Chondrocyte (in vitro differentiated cells): ENCODE data around the gene NFIA. TPM values are rescaled to one million over a fixed set of nuclear protein-coding genes. Genes with fewer than 3 reads are reported as not detected.

Source experiments
- DNase-seq: peaks from one replicate; pipeline ENCODE4 v3.0.0; 2021; ENCODE audit warnings: mixed read lengths, low spot score
- H3K27ac Mint-ChIP-seq: one replicate; pipeline ENCODE4 v1.8.0; 2021; ENCODE audit warnings: mild to moderate bottlenecking, moderate library complexity, mixed read lengths; ENCODE audit not compliant: unreplicated experiment
- H3K27me3 Mint-ChIP-seq: 2 replicates; pipeline ENCODE4 v1.8.0; 2021; ENCODE audit warnings: low read depth, mixed read lengths
- H3K36me3 Mint-ChIP-seq: 2 replicates; pipeline ENCODE4 v1.8.0; 2021; ENCODE audit warnings: low read depth, mixed read lengths
- H3K4me1 Mint-ChIP-seq: 2 replicates; pipeline ENCODE4 v1.8.0; 2021; ENCODE audit warnings: low read depth, mild to moderate bottlenecking, mixed read lengths
- H3K4me3 Mint-ChIP-seq: one replicate; pipeline ENCODE4 v1.8.0; 2021; ENCODE audit warnings: mild to moderate bottlenecking, moderate library complexity, mixed read lengths; ENCODE audit not compliant: unreplicated experiment
- H3K9me3 Mint-ChIP-seq: 2 replicates; pipeline ENCODE4 v1.8.0; 2021; ENCODE audit warnings: low read depth, mixed read lengths
- CTCF ChIP-seq: fragments of 200-600 bp; sonication (generic); IDR thresholded peaks from 2 replicates; pipeline ENCODE4 v1.5.0; 2021; ENCODE audit warnings: antibody characterized with exemption, mild to moderate bottlenecking, moderate library complexity
- total RNA-seq: library from RNA; stranded (reverse); gene quantifications from 3 replicates; pipeline ENCODE4 v1.2.1, GENCODE V29; 2021

Gene NFIA
- total RNA-seq, 1 donor from 2014 or later, result 43.0 TPM

- Mint-ChIP-seq H3K27ac (no peak overlapping the region), H3K36me3 (no peaks in the 10 kb centered on the region), H3K4me1 (peaks cover 52% of the 10 kb centered on the region), H3K4me3 (no peak overlapping the region), H3K9me3 (no peaks in the 10 kb centered on the region), H3K27me3 (no peaks in the 10 kb centered on the region)
- no peak for TF ChIP-seq CTCF
- no peak for DNase-seq
These were observed 55.9 kb downstream of the NFIA start for GRCh38 chr1:61138305-61138704.

DNA sequence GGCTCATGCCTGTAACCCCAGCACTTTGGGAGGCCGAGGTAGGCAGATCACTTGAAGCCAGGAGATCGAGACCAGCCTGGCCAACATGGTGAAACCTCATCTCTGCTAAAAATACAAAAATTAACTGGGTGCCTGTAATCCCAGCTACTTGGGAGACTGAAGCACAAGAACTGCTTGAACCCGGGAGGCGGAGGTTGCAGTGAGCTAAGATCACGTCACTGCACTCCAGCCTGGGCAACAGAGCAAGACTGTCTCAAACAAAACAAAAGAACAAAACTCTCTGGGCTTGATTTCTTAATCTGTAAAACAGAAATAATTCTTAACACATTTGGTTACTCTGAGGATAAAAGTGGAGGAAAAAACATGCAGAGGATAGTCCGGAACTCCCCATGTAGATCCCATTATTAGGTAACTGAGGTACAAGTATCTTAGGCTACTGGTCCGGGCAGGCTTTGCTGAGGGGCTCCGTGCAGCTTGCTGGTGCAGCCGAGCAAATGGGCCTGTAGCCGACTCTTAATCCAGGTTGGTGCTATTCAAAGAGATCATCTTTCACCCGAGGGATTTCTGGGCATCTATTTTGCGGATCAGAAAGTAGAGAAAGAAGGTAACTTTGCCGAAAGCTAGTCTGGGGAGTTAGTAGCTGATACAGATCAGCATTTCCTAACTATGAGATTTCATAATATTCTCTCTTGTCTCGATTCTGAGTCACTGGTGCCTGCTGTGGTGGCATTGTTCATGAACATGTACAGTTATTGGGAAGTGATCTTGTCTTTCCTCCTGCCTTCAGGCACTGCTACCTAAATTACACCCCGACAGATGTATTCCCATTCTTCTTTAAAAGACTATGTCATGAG is 56.8 kb downstream of the NFIA start:
- peaks cover 51% of the 10 kb centered on the region for H3K4me1 Mint-ChIP-seq
- H3K27me3 Mint-ChIP-seq, result no peaks in the 10 kb centered on the region
- H3K4me3 Mint-ChIP-seq, result no peak overlapping the region
- no peaks in the 10 kb centered on the region for H3K36me3 Mint-ChIP-seq
- TF ChIP-seq CTCF, result no peak
- H3K9me3 Mint-ChIP-seq, result no peaks in the 10 kb centered on the region
- peak overlapping the region; percentile 19 for H3K27ac Mint-ChIP-seq
- DNase-seq, result no peak

GRCh38 chr1:61139775-61140549 is 57.6 kb downstream of the NFIA start:
- Mint-ChIP-seq H3K36me3 (no peaks in the 10 kb centered on the region), H3K4me3 (no peak overlapping the region), H3K27me3 (no peaks in the 10 kb centered on the region), H3K9me3 (no peaks in the 10 kb centered on the region), H3K4me1 (peaks cover 50% of the 10 kb centered on the region), H3K27ac (peak overlapping the region; percentile 84)
- DNase-seq, result no peak
- no peak for TF ChIP-seq CTCF

DNA sequence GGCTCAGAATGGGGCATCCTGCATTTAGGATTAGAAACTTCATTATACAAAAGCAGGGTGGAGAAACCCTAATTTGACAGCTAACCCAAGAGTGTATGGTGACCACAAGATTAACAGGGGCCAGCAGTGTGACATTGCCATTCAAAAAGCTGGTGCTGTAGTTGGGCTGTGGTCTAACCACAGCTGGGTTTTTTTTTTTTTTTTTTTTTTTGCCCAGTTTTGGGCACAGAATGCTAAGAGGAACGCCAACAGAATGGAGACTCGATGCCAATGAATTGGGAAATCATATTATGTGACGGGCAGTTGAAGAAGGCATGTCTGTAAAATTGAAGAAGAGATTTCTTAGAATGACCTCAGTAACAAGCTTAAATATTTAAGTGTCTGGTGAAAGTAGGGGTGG is 58.4 kb downstream of the NFIA start:
- Mint-ChIP-seq H3K9me3 (no peaks in the 10 kb centered on the region), H3K4me1 (peaks cover 50% of the 10 kb centered on the region), H3K4me3 (peak overlapping the region; percentile 5), H3K27me3 (no peaks in the 10 kb centered on the region), H3K27ac (peak overlapping the region; percentile 84), H3K36me3 (no peaks in the 10 kb centered on the region)
- no peak for DNase-seq
- no peak for TF ChIP-seq CTCF

- Mint-ChIP-seq H3K9me3 (no peaks in the 10 kb centered on the region), H3K4me3 (peak overlapping the region; percentile 5), H3K27ac (peak overlapping the region; percentile 84), H3K4me1 (peaks cover 46% of the 10 kb centered on the region), H3K36me3 (no peaks in the 10 kb centered on the region), H3K27me3 (no peaks in the 10 kb centered on the region)
- no peak for TF ChIP-seq CTCF
- DNase-seq, result no peak
These were observed 59.1 kb downstream of the NFIA start for GRCh38 chr1:61141288-61142042.
